NOMO-1 treated with dmso at 0.1 percent for 144 hours (cell line): ENCODE measurements around the gene PTPRM.

Experiments
- DNase-seq: peaks from one replicate; lab custom pipeline; 2025; ENCODE audit not compliant: unreplicated experiment; lab: John Stamatoyannopoulos, UW

The PTPRM gene

DNA sequence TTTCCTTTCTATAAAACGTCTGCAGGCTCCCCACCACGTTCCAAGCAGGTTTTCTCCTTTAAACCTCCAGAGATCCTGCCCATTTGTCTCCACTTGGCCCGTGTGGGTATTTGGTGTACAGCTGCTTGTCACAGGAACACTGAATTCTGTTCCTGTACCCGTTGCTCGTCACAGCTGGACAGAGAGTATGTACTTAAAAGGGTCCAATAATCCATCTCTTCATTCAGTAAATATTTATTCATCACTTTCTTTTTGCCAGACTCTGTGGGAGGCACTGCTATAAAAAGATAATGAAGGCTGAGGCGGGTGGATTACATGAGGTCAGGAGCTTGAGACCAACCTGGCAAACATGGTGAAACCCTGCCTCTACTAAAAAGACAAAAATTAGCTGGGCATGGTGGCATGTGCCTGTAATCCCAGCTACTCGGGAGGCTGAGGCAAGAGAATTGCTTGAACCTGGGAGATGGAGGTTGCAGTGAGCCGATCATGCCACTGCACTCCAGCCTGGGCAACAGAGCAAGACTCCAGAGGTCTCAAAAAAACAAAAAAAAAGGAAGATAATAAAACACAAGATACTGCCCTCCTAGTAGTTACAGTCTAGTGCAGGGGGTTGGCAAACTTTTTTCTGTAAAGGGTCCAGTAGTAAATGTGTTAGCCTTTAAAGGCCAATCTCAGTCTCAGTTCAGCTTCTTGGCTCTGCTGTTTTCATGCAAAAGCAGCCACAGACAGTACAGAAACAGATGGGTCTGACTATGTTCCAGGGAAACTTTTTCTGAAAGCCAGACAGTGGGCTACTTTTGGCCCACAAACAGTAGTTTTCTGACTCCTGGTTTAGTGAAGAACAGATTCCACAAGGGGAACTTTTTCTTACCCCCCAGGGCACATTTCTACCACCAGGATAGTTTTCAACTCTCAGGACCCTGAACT, 732.2 kb downstream of the PTPRM start:
- DNase-seq, result no peak

GRCh38 chr18:8300751-8301410, 733.8 kb downstream of the PTPRM start:
- no peak for DNase-seq

- no peak for DNase-seq
Observed at GRCh38 chr18:8301427-8302172, 734.5 kb downstream of the PTPRM start.

DNA sequence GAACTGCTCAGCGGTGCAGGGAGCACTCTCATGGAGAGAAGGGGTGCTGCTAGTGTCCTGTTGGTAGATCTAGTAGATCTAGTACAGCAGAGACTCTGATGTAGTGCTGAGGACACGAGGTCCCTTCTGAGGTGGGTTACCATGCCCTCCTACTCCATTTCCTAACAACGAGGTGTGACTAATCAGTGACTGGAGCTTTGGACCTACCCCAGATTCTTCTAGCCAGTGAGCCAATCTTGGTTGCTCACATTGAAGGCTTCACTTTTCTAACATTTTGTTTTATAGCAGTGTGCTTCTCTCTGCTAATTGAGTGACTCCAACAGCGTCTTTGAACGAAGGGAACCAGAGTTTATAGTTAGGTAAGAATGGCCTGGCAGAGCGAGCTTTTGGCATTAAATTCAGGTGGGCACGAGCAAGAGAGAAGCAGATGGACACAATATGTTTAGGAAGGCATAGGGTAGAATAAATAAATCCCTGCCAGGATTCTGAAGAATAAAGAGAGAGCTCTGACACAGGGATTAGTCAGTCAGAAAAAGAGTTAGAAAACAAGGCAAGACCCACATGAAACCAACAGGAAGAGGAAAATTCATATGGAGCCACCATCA, 736.1 kb downstream of the PTPRM start:
- DNase-seq, result no peak

GRCh38 chr18:8307960-8308359, 740.8 kb downstream of the PTPRM start:
- no peak for DNase-seq

DNA sequence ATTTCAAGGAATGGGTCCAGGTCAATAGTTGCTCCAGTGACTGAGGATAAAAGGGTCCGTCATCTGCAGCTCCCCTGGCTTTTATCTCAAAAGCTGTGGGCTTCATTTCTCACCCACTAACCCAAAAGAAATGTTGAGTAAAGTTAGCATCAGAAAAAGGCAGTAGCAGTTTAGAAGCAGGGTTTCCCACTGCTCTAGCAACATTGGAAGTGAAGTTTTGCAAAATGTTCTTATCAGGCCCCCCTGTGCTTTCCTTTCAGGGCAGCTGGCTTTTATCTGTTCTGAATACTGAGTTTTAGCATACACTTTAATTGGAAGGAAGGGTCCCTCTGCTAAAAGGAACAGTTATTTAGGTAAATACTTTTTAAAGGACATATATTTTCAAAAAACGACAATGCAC, 745.9 kb downstream of the PTPRM start:
- DNase-seq, result no peak

DNA sequence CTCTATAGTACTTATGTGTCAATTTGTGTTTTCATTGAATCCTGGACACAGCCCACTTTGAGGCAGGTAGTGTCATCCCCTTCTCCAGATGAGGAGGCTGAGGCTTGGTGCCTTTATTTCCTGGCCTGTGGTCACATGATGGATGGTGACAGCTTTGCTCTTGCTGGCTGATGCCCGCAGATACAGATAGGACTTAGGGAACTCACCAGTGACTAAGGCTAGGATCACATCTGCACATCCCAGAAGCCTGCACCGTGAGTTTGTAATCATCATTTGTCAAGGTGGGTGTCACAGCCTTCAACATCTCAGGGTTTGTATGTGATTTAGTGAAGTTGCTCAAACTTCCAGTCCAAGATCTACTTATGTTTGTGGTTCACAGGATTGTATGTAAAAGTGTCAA, 747.0 kb downstream of the PTPRM start:
- no peak for DNase-seq

DNA sequence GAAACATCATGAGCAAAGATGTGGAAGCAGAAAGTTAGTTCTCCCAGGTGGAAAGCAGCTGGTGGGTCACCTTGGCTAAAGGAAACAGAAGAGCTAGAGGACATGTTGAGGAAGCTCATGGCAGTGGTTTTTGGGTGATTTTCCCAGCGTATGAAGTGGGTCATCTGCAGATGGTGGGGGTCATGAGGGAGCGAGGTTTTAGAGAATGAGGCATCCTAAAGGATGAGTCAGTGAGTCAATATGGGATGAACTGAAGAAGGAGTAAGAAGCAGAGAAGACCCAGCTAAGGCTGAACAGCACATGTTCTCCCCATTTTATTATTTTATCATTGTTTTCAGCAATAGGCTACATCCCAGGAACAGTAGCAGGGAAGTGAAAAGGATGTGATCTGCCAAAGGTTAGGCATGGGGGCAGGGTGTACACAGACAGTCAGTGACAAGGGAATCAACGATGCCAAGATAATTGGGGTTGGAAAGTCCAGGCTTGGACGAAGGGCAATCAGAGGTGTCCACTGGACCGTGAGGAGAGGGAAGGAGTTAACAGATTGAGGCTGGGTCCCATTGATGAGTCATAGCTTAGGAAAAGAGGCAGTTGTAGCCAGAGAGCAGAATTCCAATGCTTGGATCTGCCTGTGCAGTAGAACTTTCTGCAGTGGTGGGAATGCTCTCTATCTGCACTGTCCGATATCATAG, 752.8 kb downstream of the PTPRM start:
- DNase-seq, result no peak

- DNase-seq, result no peak
Observed at GRCh38 chr18:8322486-8322885, 755.4 kb downstream of the PTPRM start.

- no peak for DNase-seq
Observed at GRCh38 chr18:8324343-8325065, 757.4 kb downstream of the PTPRM start.

- DNase-seq, result no peak
Observed at GRCh38 chr18:8326763-8327394, 759.8 kb downstream of the PTPRM start.

DNA sequence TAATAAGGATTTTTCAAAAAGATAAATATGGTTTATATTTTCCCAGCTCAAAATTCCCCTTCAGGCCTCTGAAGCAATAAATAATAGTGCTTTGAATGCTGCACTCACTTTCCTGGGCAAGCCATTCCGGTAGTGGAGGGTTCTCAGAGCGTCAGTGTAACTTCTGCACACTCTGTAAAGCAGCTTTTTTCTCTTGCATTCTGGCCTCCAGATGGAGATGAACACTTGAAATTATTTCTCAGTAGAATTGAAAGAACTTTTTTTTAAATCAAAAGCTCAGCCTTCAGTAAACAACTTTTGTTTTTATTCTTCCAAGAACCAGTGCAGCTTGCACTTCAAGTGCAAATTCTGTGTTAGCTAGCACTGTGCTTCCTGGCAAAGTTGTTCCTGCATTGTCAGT, 761.0 kb downstream of the PTPRM start:
- no peak for DNase-seq

- no peak for DNase-seq
Observed at GRCh38 chr18:8329186-8329771, 762.2 kb downstream of the PTPRM start.

- no peak for DNase-seq
Observed at GRCh38 chr18:8330575-8330974, 763.5 kb downstream of the PTPRM start.

DNA sequence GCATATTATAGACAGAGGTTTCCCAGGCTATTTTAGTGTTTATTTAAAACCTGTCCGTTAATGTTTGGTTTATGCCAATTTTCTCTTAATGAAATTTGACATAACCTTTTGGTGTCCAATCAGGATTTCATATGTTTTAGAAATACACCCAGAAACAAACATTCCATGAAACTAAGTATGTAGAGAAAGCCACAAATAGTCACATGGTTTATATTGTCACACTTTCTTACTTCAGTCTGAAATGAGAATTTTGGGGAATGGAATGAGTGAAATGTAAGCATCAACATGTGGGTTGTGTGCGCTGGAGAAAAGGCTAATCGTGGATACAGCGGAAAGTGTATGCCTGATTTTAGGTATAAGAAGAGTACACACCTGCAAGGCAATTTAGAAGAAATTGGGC, 765.2 kb downstream of the PTPRM start:
- no peak for DNase-seq

- DNase-seq, result no peak
Observed at GRCh38 chr18:8333961-8334360, 766.8 kb downstream of the PTPRM start.

GRCh38 chr18:8337211-8337610, 770.1 kb downstream of the PTPRM start:
- DNase-seq, result no peak

DNA sequence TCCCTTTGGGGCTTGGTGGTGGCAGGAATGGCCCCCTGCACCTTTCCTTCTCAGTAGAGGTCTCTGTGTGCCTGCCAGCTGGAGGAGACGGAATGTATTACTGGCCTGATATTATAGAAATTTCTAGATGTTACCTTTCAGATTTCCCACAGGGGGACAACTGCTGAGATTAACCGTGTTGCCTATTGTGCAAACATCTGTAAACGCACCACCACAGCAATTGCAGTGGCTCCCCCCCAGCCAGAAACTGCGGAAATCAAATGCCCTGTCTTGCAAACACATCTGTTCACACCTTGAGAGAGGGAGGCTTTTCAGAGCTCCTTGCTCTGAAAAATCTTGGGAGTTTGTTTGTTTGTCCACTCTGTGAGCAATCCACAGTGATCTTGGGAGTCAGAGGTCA, 772.1 kb downstream of the PTPRM start:
- DNase-seq, result no peak

DNA sequence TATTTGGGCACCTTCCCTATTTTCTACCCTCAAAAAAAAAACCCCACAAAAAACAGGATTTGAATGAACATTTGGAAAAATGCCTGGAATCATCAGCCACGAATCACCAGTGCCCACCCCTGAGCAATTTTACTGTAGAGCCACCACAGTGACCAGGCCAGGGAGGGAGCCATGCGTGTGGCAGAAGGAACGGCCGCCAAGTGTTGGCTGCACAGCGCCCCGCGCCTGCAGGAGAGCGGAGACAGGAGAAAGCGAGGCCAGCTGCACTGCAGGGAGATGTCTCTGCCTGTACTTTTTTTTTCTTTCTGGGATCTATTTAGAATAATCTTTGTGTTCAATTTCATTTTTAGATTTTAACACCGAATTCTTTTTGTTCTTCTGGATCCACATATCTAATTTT, 772.8 kb downstream of the PTPRM start:
- DNase-seq, result no peak
